COLO668 (cell line): Measurements from ENCODE around the gene SPNS1.
"Not testable (repeated sequence)": the region's sequence is repeated elsewhere in the genome, so short reads cannot be mapped to it uniquely, and the experiment has no call there.

Source experiments
- DNase-seq: peaks from one replicate; lab custom pipeline; 2025; ENCODE audit not compliant: unreplicated experiment; lab: John Stamatoyannopoulos, UW

SPNS1 gene

DNA sequence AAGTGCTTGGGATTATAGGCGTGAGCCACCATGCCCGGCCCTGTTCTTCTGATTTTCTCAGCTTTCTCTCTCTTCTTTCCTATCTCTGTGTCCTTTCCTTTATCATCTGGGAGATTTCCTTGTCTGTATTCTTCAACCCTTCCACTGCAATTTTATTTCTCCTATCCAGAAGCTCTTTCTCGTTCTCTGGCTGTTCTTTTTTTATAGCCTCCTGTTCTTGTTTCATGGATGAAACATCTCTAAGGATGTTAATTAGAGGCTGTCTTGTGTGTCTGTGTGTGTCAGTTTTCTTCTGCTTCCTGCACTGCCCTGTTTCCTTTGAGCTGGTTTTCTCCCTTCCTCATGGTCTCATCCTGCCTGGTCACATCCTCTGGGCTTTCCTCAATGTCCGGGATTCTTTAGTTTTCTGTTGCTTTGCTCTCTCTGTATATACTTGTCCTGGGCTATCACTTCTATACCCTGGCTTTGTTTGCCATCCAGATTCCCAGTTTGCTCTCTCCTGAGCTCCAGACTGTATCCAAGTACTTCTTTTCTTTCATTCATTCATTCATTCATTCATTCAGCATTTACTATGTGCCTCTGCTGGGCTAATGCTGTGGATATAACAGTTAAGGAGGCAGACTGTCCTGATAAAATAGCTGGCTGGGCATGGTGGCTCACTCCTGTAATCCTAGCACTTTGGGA, 12.7 kb downstream of the SPNS1 start:
- no peak for DNase-seq

DNA sequence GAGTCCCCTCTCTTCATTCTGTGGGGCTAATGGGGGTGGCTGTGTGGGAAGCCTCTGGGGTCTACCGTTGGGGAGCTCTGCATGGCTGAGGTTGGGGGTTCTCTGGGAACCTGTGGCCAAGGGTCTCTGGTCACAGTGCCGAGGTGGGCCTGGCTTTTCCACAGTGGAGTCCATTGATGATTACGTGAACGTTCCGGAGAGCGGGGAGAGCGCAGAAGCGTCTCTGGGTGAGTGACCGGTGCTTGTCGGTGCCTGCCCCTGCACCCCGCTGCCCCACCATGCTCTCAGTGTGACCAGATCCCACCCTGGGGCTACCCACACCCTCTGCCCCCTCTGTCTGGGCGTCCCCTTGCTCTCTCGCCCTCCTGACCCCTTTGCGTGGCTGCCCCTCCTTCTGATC, 14.8 kb downstream of the SPNS1 start:
- DNase-seq = no peak

DNA sequence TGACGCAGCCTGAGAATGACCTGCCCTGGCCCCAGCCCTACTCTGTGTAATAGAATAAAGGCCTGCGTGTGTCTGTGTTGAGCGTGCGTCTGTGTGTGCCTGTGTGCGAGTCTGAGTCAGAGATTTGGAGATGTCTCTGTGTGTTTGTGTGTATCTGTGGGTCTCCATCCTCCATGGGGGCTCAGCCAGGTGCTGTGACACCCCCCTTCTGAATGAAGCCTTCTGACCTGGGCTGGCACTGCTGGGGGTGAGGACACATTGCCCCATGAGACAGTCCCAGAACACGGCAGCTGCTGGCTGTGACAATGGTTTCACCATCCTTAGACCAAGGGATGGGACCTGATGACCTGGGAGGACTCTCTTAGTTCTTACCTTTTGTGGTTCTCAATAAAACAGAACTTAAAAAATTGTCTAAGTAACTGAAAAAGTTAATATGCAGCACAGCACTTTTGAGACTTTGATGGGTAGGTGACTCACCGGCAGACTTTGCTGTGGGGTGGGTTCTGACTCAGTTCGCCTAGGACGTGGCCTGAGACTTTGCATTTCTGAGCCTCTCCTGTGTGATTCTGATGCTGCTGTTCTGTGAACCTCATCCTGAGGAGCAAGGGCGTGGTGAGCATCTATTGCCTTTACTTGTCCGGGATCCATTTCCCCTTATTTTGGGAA, 15.9 kb downstream of the SPNS1 start:
- no peak for DNase-seq

DNA sequence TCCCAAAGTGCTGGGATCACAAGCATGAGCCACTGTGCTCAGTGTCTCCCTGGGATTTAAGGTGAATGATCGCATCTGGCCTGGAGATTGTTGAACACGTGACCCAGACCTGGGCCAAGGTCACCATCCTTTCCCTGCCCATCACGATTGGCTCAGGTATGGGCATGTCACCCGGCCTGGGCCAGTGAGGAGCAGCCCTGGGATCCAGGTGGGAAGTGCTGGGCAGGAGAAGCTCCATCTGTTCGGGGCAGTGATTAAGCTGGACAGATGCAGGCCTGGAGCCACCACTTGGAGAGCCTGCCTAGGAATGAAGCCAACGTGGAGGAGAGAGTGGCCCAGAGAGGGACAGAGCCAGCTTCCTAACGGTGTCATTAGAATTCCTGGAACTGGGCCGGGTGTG, 17.1 kb downstream of the SPNS1 start:
- DNase-seq = no peak

DNA sequence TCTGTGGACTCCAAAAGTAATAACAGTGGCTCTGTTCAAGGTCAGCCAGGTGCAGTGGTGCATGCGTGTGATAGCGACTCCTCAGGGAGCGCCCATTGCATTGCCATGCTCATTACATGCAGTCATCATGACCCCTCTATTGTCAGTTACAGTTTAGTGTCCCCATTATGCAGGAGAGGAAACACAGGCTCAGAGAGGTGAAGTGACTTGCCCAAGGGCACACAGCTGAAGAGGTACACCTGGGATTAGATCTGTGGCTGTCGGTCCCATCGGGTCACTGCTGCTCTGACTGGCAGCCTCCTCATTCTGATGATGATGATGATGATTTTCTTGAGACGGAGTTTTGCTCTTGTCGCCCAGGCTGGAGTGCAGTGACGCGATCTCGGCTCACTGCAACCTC, 17.9 kb downstream of the SPNS1 start:
- DNase-seq = no peak

DNA sequence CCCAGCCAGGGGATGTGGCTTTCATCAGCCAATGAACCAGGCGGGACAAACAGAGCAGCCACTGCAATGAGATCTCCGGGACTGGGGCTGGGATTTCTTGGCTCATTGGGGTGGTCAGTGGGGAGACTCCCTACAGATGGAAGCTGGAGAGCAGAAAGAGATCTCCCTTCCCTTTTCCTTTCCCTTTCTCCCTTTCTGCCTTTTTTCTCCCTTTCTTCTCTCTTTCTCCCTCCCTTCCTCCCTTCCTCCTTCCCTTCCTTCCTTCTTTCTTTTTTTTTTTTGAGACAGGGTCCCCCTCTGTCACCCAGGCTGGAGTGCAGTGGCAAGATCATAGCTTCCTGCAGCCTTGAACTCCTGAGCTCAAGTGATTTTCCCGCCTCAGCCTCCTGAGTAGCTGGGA, 24.3 kb downstream of the SPNS1 start:
- no peak for DNase-seq

DNA sequence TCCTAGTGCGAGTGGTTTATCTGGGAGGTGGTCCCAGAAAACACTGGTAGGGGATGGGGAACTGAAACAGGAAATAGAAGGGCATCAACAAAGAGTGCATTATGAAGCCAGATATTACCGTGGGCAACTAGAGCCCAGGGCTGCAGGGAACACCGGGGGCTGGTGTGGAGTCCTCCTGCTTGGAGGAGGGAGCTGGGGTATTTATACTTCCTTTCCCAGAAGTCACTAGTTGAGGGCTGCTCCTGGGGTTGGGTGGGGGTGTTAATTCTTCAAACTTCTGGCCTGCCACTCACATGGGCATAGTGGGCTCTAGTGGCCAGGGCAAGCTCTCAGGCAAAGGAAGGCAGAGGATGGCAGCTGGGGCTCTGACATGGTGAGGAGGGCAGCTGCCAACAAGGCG, 25.0 kb downstream of the SPNS1 start:
- no peak for DNase-seq

DNA sequence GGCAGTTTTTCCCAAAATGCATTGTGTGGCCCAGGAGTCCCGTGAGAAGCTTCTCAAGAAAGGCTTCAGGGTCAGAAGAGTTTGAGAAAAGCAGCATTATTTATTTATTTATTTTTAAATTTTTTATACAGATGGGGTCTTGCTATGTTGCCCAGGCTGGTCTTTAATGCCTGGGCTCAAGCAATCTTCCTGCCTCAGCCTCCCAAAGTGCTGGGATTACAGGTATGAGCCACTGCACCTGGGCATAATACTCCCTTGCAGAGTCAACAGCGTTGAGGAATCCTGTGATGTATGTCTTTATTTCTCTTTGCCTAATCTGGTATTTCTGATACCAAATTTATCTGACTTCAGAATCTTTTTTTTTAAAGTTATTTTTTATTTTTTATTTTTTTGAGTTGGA, 25.4 kb downstream of the SPNS1 start:
- DNase-seq = no peak

DNA sequence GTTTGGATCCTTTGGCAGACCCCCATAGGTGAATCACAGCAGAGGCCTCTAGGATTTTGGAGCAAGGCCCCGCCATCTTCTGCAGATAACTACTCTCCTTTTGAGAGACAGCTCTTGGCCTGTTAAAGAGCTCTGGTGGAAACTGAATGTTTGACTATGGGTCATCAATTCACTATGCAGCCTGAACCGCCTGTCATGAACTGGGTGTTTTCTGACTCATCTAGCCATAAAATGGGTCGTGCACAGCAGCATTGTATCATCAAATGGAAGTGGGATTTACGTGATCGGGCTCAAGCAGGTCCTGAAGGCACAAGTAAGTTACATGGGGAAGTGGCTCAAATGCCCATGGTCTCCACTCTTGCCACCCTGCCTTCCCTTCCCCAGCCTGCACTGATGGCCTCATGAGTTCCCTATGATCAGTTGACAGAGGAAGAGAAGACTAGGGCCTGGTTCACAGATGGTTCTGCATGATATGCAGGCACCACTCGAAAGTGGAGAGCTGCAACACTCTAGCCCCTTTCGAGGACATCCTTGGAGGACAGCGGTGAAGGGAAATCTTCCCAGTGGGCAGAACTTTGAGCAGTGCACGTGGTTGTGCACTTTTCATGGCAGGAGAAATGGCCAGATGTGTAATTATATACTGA, 30.0 kb downstream of the SPNS1 start:
- DNase-seq = not testable (repeated sequence)

DNA sequence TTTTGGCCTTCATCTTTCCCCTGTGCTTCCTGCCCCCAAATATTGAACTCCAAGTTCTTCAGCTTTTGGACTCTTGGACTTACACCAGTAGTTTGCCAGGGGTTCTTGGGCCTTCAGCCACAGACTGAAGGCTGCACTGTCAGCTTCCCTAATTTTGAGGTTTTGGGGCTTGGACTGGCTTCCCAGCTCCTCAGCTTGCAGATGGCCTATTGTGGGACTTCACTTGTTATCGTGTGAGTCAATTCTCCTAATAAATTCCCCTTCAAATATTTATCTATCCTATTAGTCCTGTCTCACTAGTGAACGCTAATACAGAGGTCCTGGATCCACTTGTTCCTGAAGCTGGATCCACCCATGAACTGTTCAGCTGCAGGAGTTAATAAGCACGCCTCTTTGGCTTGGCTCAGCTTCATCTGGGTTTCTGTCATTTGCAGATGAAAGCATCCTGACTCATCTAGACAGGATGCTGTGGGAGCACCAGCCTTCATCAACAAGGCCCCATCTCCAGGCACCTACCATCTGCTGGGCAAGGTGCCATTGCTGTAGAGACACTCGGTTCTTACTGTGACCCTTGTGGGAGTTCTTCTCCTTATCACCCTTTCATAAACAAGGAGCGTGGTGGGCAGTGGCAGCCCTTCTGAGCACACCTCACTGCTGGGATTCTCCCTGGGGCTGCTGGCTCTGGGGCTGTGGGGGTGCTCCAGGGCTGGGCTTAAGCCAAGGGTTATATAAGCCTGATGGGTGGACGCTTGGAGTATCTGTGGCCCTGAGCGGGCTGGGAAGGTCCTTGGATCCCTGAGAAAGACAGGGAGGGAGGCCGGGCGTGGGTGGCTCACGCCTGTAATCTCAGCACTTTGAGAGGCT, 33.4 kb downstream of the SPNS1 start:
- DNase-seq = no peak

DNA sequence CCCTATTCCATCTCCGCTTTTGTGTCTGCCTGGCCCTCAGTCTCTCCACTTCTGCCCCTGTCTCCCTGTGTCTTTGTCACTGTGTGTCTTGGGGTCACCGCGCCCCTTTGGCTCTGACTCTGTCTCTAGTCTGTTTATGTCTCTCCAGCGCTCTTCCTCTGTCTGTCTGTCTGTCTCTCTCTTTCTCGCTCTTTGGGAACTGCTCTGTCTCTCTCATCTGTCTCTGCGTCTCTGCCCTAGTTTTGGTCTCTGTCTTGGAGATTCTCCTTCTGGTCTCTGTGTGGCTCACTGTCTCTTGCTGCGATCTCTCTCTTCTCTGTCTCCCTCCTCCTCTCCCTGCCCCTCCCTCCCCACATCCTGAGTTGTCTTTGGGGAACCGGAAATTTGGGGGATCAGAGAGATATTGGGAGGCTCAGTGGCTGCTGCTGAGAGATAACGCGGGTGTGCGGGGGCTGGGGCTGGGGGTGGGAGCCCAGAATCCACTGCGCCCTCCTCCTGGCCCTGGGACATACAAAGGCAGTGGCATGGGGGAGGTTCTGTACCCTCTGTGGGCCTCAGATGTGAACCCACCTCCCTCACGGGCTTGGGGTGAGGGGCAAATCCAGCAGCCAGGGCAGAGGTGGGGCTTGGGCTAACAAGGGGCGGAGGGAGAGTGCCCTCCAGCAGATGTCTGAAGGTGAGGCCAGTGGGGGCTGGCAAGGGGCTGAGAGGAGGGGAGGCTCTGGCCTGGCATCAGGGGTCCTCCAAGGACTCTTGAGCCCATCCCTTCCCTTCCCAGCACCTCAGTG, 34.7 kb downstream of the SPNS1 start:
- DNase-seq = no peak

DNA sequence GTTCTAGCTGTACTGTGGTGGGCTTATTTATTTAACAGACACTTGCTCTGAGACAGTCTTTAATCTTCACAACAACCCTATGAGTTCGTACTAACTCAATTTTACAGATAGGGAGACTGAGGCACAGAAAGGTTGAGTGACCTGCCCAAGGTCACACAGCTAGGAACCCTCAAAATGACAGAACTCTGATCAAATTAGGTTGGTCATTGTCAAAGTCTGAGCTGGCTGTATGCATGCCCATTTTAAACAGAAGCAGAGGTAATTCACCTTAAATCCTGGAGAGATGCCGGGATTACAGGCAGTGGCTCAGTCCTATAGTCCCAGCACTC, 35.2 kb downstream of the SPNS1 start:
- DNase-seq = no peak

DNA sequence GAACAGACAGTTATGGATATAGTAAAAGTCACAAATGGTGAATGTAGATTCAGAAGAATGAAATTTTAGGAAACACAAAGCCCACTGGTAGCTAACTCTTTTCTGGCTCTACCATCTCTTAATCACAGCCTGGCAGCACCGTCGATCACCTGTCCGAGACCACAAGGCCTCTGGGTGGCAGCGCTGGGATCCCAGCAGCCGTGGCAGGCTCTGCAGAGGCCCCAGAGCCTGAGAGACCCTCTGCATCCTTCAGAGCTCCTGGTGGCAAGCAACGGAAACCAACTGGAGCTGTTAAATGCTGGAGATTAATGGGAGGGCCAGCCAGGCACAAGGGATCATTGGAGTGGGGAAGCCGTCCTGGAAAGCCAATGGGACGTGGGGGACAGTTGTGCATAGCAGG, 36.5 kb downstream of the SPNS1 start:
- no peak for DNase-seq

DNA sequence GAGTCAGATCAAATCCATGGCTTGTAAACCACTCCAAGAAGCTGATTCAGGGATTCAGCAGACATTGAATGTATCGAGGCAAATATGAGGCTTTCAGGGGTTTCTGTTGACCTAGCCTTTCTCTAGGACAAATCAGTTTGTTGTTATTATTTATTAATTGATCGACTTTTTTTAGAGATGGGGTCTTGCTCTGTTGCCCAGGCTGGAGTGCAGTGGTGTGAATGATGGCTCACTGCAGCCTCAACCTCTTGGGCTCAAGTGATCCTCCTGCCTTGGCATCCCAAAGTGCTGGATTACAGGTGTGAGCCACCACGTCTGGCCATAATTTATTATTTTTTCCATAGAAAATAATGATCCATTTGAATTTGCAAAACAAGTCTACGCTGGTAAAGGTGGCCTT, 37.3 kb downstream of the SPNS1 start:
- no peak for DNase-seq

DNA sequence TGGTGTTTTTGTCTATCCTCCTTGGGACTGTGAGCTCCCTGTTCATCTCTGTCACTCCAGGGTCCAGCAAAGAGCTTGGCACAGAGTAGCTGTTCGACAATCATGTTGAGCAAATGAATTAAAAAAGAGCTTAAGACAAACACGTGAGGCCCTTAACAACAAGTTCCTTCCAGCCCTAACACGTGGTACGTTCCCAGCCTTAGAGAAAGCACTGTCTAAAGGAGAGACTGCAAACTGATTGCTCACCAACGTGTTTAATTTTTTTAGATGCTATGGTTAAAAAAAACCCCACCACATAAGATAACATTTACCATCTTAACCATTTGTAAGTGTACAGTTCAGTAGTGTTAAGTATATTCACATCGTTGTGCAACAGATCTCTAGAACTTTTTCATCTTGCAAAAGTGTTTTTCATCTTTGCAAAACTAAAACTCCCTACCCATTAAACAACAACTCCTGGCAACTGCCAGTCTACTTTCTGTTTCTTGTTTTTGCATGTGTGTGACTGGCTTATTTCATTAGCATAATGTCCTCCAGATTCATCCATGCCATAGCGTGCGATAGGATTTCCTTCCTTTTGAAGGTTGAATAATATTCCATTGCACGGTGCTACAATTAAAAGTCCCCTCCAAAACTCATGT, 38.5 kb downstream of the SPNS1 start:
- no peak for DNase-seq

DNA sequence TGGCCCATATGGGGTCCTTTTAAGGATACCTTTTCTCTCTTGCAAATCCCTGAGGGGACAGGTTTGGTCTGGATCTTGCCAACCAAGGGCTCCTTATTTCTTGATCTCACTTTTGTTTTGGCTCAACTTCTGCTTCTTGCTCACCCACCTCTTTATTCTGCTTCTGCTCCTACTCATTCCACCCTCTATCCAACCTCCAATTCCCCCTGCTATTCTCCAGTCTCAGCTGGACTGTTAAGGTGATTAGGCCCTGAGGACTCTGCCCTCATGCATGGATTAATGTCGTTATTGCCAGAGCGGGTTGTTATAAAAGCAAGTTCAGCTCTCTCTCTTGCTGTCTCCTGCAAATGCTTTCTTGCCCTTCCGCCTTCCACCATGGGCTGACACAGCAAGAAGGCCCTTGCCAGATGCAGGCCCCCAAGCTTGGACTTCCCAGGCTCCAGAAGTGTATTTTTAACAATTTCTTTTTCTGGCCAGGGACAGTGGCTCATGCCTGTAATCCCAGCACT, 40.0 kb downstream of the SPNS1 start:
- no peak for DNase-seq

DNA sequence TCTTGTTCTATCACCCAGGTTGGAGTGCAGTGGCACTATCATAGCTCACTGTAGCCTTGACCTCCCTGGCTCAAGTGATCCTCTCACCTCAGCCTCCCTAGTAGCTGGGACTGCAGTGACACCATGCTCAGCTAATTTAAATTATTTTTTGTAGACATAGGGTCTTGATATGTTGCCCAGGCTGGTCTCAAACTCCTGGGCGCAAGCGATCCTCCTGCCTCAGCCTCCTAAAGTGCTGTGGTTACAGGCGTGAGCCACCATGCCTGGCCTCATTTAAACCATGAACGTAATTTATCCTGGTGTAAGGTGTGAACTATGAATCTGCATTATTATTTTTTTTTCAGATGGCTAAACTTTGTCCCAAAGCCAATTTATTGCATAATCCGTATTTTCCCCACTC, 47.6 kb downstream of the SPNS1 start:
- no peak for DNase-seq

DNA sequence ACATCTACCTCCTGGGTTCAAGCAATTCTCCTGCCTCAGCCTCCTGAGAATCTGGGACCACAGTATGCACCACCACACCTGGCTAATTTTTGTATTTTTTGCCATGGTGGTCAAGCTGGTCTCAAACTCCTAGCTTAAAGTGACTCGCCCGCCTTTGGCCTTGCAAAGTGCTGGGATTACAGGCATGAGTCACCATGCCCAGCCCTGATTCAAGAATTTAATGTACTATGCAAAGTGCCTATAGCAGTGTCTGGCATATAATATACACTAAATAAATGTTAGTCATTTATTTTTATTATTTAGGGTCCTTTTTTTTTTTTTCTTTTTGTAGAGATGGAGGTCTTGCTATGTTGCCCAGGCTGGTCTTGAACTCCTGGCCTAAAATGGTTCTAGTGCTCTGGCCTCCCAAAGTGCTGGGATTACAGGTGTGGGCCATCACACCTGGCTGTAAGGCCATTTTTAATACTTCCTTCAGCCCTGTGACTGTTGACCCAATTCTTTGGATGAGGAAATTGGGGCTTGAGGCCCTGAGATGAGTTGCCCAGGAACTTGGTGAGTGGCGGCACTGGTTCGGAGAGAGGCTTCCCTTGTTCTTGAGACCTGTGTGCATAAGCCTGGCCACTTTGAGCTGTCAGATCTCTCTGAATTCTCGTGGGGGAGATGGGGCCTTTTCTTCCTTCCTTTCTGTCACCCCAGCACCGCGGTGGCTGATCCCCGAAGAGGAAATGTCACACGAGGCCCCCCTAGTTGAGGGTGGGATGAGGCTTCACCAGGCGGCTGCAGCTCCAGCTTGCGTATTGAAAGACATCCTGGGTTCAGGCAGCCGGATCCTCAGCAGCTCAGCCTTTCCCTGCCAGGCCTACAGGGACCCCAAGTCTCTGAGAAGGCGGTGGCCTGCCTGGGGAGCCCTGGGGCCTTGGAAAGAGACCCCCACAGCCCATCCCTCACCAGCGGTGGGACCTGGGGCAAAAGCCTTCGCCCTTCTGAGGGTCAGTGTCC, 49.0 kb downstream of the SPNS1 start:
- no peak for DNase-seq

DNA sequence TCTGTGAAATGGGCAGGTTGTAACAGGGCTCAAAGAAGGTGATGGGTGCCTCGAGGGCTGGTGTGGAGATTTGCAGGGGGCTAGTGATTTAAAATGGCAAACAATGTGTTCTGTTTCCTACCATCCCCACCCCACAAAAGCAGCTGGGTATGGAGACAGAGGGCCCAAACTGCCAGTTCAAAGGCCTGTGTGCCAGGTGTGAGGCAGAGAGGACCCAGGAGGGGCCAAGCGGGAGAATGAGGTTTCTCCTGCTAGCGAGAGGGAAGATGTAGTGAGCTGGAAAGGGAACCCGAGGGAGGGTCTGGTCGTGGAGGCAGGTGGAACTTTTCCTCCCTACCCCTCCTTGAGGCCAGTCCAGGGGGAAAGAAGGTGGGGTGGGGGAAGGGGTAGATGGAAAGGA, 49.7 kb downstream of the SPNS1 start:
- no peak for DNase-seq
